Esophagus (tissue), 2 donors: ENCODE results near the gene HTR7. TPM values are rescaled to one million over a fixed set of nuclear protein-coding genes. Genes with fewer than 3 reads are reported as not detected.
"Not testable (repeated sequence)": the region's sequence is repeated elsewhere in the genome, so short reads cannot be mapped to it uniquely, and the experiment has no call there.

ENCODE experiments used
- H3K27ac ChIP-seq, 2 donors: one replicate each; pipeline ENCODE4 v1.5.1; 2013; ENCODE audit warnings: low read depth in 2 of 2, mild to moderate bottlenecking in 2 of 2, inconsistent platforms in 1 of 2, low read length in 1 of 2, moderate library complexity in 1 of 2
- H3K27me3 ChIP-seq, 2 donors: one replicate each; pipeline ENCODE4 v1.6.1; 2013; ENCODE audit warnings: low read length in 2 of 2, control low read depth in 1 of 2, mild to moderate bottlenecking in 1 of 2; ENCODE audit not compliant: insufficient read depth in 2 of 2, control insufficient read depth in 1 of 2
- H3K36me3 ChIP-seq, 2 donors: one replicate each; pipeline ENCODE4 v1.6.1; 2013; ENCODE audit warnings: low read length in 1 of 2; ENCODE audit not compliant: control insufficient read depth in 2 of 2, insufficient read depth in 2 of 2
- H3K4me1 ChIP-seq, 2 donors: one replicate each; pipeline ENCODE4 v1.6.1; 2013; ENCODE audit warnings: low read length in 1 of 2; ENCODE audit not compliant: control insufficient read depth in 2 of 2, insufficient read depth in 2 of 2
- H3K4me3 ChIP-seq, 2 donors: one replicate each; pipeline ENCODE4 v1.5.1; 2013; ENCODE audit warnings: low read length in 2 of 2, mild to moderate bottlenecking in 2 of 2, low read depth in 1 of 2, moderate library complexity in 1 of 2
- H3K9me3 ChIP-seq, 2 donors: one replicate each; pipeline ENCODE4 v1.6.1; 2013; ENCODE audit warnings: mild to moderate bottlenecking in 2 of 2, low read depth in 1 of 2, low read length in 1 of 2, moderate library complexity in 1 of 2; ENCODE audit not compliant: control insufficient read depth in 2 of 2, insufficient read depth in 1 of 2
- WGBS, 2 donors: extraction: QIAGEN DNeasy Blood & Tissue Kit; methylation state at CpG; one replicate each; pipeline ENCODE4 v1.1.7; 2013; 5-methylcytosine and 5-hydroxymethylcytosine counted together
- polyA plus RNA-seq, 2 donors: library from polyadenylated mRNA; stranded (reverse); fragments of 200-250 nt; gene quantifications; one replicate each; pipeline ENCODE4 v1.2.3, GENCODE V29; 2013
- donor health status: healthy with polysubstance abuse.
- donor health status: Bipolar disorder and iron deficiency.

The HTR7 gene
- polyA plus RNA-seq, 2 donors: 0.10 to 0.21 TPM

- H3K9me3 ChIP-seq: peaks cover 0 to 3% of the 10 kb centered on the region in 2 donors
- H3K27ac ChIP-seq: peak overlapping the region in 1 of 2 donors; percentile 33
- H3K4me3 ChIP-seq: no peak overlapping the region
- WGBS, 2 donors: 79 to 81% methylated on average over 5 of the region's 5 CpGs
- no peaks in the 10 kb centered on the region for H3K27me3 ChIP-seq
- H3K36me3 ChIP-seq: no peaks in the 10 kb centered on the region
- H3K4me1 ChIP-seq: peaks cover 0 to 2% of the 10 kb centered on the region in 2 donors
Observed at GRCh38 chr10:90816466-90816865, 41.4 kb downstream of the HTR7 start.

- no peak overlapping the region for H3K27ac ChIP-seq
- H3K4me3 ChIP-seq: no peak overlapping the region
- peaks cover 0 to 2% of the 10 kb centered on the region in 2 donors for H3K4me1 ChIP-seq
- 90 to 93% methylated on average over 7 of the region's 7 CpGs for WGBS, 2 donors
- no peaks in the 10 kb centered on the region for H3K9me3 ChIP-seq
- H3K36me3 ChIP-seq: no peaks in the 10 kb centered on the region
- H3K27me3 ChIP-seq: no peaks in the 10 kb centered on the region
Observed at GRCh38 chr10:90813594-90814365, 44.1 kb downstream of the HTR7 start.

- H3K9me3 ChIP-seq, H3K4me1 ChIP-seq, H3K27me3 ChIP-seq, H3K27ac ChIP-seq, H3K4me3 ChIP-seq, H3K36me3 ChIP-seq: not testable (repeated sequence)
- 78 to 83% methylated on average over 4 of the region's 4 CpGs for WGBS, 2 donors
Observed at GRCh38 chr10:90807106-90807505, 50.7 kb downstream of the HTR7 start.

GRCh38 chr10:90806677-90807076 is 51.2 kb downstream of the HTR7 start:
- Histone ChIP-seq H3K27me3 (no peaks in the 10 kb centered on the region), H3K9me3 (no peaks in the 10 kb centered on the region), H3K4me3 (no peak overlapping the region), H3K4me1 (no peaks in the 10 kb centered on the region), H3K27ac (no peak overlapping the region), H3K36me3 (no peaks in the 10 kb centered on the region)
- WGBS, 2 donors: 81 to 83% methylated on average over 1 of the region's 1 CpG

GRCh38 chr10:90805206-90805605 is 52.6 kb downstream of the HTR7 start:
- Histone ChIP-seq H3K4me1 (no peaks in the 10 kb centered on the region), H3K4me3 (no peak overlapping the region), H3K36me3 (no peaks in the 10 kb centered on the region), H3K9me3 (no peaks in the 10 kb centered on the region), H3K27me3 (no peaks in the 10 kb centered on the region), H3K27ac (no peak overlapping the region)
- 69 to 77% methylated on average over 1 of the region's 1 CpG for WGBS, 2 donors

DNA sequence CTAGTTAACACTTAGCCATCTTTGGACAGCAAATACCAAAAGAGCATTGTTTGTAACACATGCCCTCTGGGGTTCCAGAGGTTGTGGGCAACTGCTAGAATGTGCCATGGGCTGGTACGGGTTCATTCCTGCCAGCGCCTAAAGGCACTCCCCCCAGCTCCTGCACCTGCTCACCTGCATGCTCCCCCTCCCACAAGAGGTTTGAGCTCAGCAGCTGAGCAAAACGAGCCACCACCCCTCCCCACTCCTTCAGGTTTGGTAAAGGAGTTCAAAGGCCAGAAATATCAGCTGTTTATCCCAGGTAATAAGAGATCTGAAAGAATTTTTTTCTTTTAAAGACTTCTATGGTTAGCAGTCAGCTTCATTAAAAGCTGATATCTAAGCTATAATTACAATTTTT is 53.5 kb downstream of the HTR7 start:
- Histone ChIP-seq H3K4me3 (no peak overlapping the region), H3K27me3 (no peaks in the 10 kb centered on the region), H3K27ac (no peak overlapping the region), H3K4me1 (no peaks in the 10 kb centered on the region), H3K36me3 (no peaks in the 10 kb centered on the region), H3K9me3 (no peaks in the 10 kb centered on the region)
- 51 to 64% methylated on average over 3 of the region's 3 CpGs for WGBS, 2 donors

- Histone ChIP-seq H3K27ac (no peak overlapping the region), H3K4me3 (no peak overlapping the region), H3K36me3 (no peaks in the 10 kb centered on the region), H3K4me1 (no peaks in the 10 kb centered on the region), H3K27me3 (no peaks in the 10 kb centered on the region), H3K9me3 (no peaks in the 10 kb centered on the region)
- 74 to 75% methylated on average over 1 of the region's 1 CpG for WGBS, 2 donors
Observed at GRCh38 chr10:90801608-90802007, 56.2 kb downstream of the HTR7 start.

GRCh38 chr10:90800232-90800796 is 57.5 kb downstream of the HTR7 start:
- 64 to 66% methylated on average over 5 of the region's 5 CpGs for WGBS, 2 donors
- Histone ChIP-seq H3K4me1 (no peaks in the 10 kb centered on the region), H3K36me3 (no peaks in the 10 kb centered on the region), H3K9me3 (no peaks in the 10 kb centered on the region), H3K27ac (no peak overlapping the region), H3K27me3 (no peaks in the 10 kb centered on the region), H3K4me3 (no peak overlapping the region)

- H3K27ac ChIP-seq: no peak overlapping the region
- H3K4me1 ChIP-seq: no peaks in the 10 kb centered on the region
- H3K27me3 ChIP-seq: no peaks in the 10 kb centered on the region
- H3K9me3 ChIP-seq: no peaks in the 10 kb centered on the region
- H3K4me3 ChIP-seq: no peak overlapping the region
- no peaks in the 10 kb centered on the region for H3K36me3 ChIP-seq
- WGBS, 2 donors: 93 to 94% methylated on average over 3 of the region's 3 CpGs
Observed at GRCh38 chr10:90799172-90799571, 58.7 kb downstream of the HTR7 start.

- Histone ChIP-seq H3K4me3 (no peak overlapping the region), H3K4me1 (no peaks in the 10 kb centered on the region), H3K9me3 (no peaks in the 10 kb centered on the region), H3K36me3 (no peaks in the 10 kb centered on the region), H3K27ac (no peak overlapping the region), H3K27me3 (no peaks in the 10 kb centered on the region)
Observed at GRCh38 chr10:90798482-90798881, 59.4 kb downstream of the HTR7 start.
